EL (cell line): ENCODE data around the gene ASB6.

Source experiments
- DNase-seq: peaks from one replicate; pipeline ENCODE4 v3.0.0-alpha.2; 2016

ASB6 gene

GRCh38 chr9:129641750-129642585 lies at the start of gene ASB6:
ASB6 (minus strand) TSS chr9:129642151; CDS start chr9:129641999, 152 bp downstream.
- DNase-seq: peak; percentile 97

- DNase-seq: no peak
Measured at GRCh38 chr9:129688285-129689043, 46.5 kb upstream of the ASB6 start.

GRCh38 chr9:129687391-129687790 lies 45.4 kb upstream of the ASB6 start:
- DNase-seq: no peak

- DNase-seq: no peak
Measured at GRCh38 chr9:129686736-129687135, 44.8 kb upstream of the ASB6 start.

- no peak for DNase-seq
Measured at GRCh38 chr9:129685933-129686259, 43.9 kb upstream of the ASB6 start.

- DNase-seq: peak; percentile 71
Measured at GRCh38 chr9:129685220-129685932, 43.4 kb upstream of the ASB6 start.

- no peak for DNase-seq
Measured at GRCh38 chr9:129682381-129682780, 40.4 kb upstream of the ASB6 start.

- DNase-seq: no peak
Measured at GRCh38 chr9:129681924-129682323, 40.0 kb upstream of the ASB6 start.

GRCh38 chr9:129679537-129679936 lies 37.6 kb upstream of the ASB6 start:
- no peak for DNase-seq

GRCh38 chr9:129678844-129679243 lies 36.9 kb upstream of the ASB6 start:
- no peak for DNase-seq

GRCh38 chr9:129677456-129677855 lies 35.5 kb upstream of the ASB6 start:
- no peak for DNase-seq

- DNase-seq: no peak
Measured at GRCh38 chr9:129676975-129677374, 35.0 kb upstream of the ASB6 start.

- no peak for DNase-seq
Measured at GRCh38 chr9:129676287-129676686, 34.3 kb upstream of the ASB6 start.

- no peak for DNase-seq
Measured at GRCh38 chr9:129675620-129676019, 33.7 kb upstream of the ASB6 start.

GRCh38 chr9:129674229-129674628 lies 32.3 kb upstream of the ASB6 start:
- no peak for DNase-seq

- no peak for DNase-seq
Measured at GRCh38 chr9:129673602-129674001, 31.7 kb upstream of the ASB6 start.

- no peak for DNase-seq
Measured at GRCh38 chr9:129672702-129673101, 30.8 kb upstream of the ASB6 start.

- DNase-seq: no peak
Measured at GRCh38 chr9:129671519-129671918, 29.6 kb upstream of the ASB6 start.

- no peak for DNase-seq
Measured at GRCh38 chr9:129671065-129671464, 29.1 kb upstream of the ASB6 start.

GRCh38 chr9:129669946-129670345 lies 28.0 kb upstream of the ASB6 start:
- no peak for DNase-seq

GRCh38 chr9:129669141-129669718 lies 27.3 kb upstream of the ASB6 start:
- peak; percentile 81 for DNase-seq

GRCh38 chr9:129667850-129668249 lies 25.9 kb upstream of the ASB6 start:
- no peak for DNase-seq

GRCh38 chr9:129667378-129667777 lies 25.4 kb upstream of the ASB6 start:
- DNase-seq: no peak
